Activated B cell treated with CpG ODN at 0.5 μM for 24 hours (primary cell): ENCODE measurements around the gene C1QTNF12. TPM values are rescaled to one million over a fixed set of nuclear protein-coding genes. Genes with fewer than 3 reads are reported as not detected.
"Not testable (repeated sequence)": the region's sequence is repeated elsewhere in the genome, so short reads cannot be mapped to it uniquely, and the experiment has no call there.

Experiments
- ATAC-seq: fragments of 200-7000 bp; cut with Tn5 transposase; one replicate; pipeline ENCODE4 v1.10.0; 2021; ENCODE audit warnings: low read depth, mild to moderate bottlenecking, moderate library complexity
- CTCF ChIA-PET: fragments of 350-600 bp; sonication (Branson Sonifier 250); formaldehyde crosslinking; loops from one replicate; lab custom pipeline; 2021; ENCODE audit warnings: antibody characterized with exemption; lab: Charles Lee
- POLR2A ChIA-PET: fragments of 350-600 bp; sonication (Branson Sonifier 250); formaldehyde crosslinking; loops from one replicate; lab custom pipeline; 2021; ENCODE audit warnings: antibody characterized with exemption; lab: Charles Lee
- DNase-seq: peaks from one replicate; pipeline ENCODE4 v3.0.0; 2022
- H3K27ac Mint-ChIP-seq: one replicate; pipeline ENCODE4 v1.8.0; 2020; ENCODE audit warnings: mixed read lengths
- H3K27me3 Mint-ChIP-seq: one replicate; pipeline ENCODE4 v1.8.0; 2021; ENCODE audit warnings: mixed read lengths
- H3K36me3 Mint-ChIP-seq: one replicate; pipeline ENCODE4 v1.8.0; 2021; ENCODE audit warnings: low read depth, mixed read lengths
- H3K4me1 Mint-ChIP-seq: one replicate; pipeline ENCODE4 v1.8.0; 2021; ENCODE audit warnings: mixed read lengths
- H3K4me3 Mint-ChIP-seq: one replicate; pipeline ENCODE4 v1.8.0; 2020; ENCODE audit warnings: mild to moderate bottlenecking, mixed read lengths
- H3K9me3 Mint-ChIP-seq: one replicate; pipeline ENCODE4 v1.8.0; 2020; ENCODE audit warnings: mixed read lengths
- CTCF ChIP-seq: fragments of 200-600 bp; IDR thresholded peaks from one replicate; pipeline ENCODE4 v1.8.0; 2022; ENCODE audit warnings: antibody characterized with exemption, mild to moderate bottlenecking
- intact Hi-C: fragments of 100-400 bp; cut with micrococcal nuclease; formaldehyde crosslinking; loops from one replicate; pipeline ENCODE4 v1.15.1; 2024
- total RNA-seq: library from RNA; stranded (reverse); gene quantifications from 2 replicates; pipeline ENCODE4 v1.2.3, GENCODE V29; 2022

C1QTNF12 gene
- total RNA-seq, 1 donor from 2014 or later, result 2.5 TPM

- no peak overlapping the region for H3K27ac Mint-ChIP-seq
- POLR2A ChIA-PET, result no interaction called here
These were observed 7.6 kb upstream of the C1QTNF12 start for GRCh38 chr1:1253972-1254666.

GRCh38 chr1:1253314-1253713 is 6.8 kb upstream of the C1QTNF12 start:
- Mint-ChIP-seq H3K27ac (no peak overlapping the region), H3K36me3 (peaks cover 47% of the 10 kb centered on the region), H3K4me1 (peaks cover 19% of the 10 kb centered on the region), H3K4me3 (no peak overlapping the region), H3K27me3 (no peaks in the 10 kb centered on the region), H3K9me3 (no peaks in the 10 kb centered on the region)
- no peak for TF ChIP-seq CTCF
- intact Hi-C loops, result no loop called here
- DNase-seq (no peak), ATAC-seq (no peak)
- ChIA-PET CTCF (interaction anchor here (4.3 kb wide), 1 partner anchor 131 kb away, joined by 102 read pairs; no protein-coding TSS in a partner anchor), POLR2A (no interaction called here)

More at GRCh38 chr1:1253972-1254666, 7.6 kb upstream of the C1QTNF12 start:
- no peak for TF ChIP-seq CTCF
- Mint-ChIP-seq H3K4me3 (no peak overlapping the region), H3K36me3 (peaks cover 51% of the 10 kb centered on the region), H3K9me3 (no peaks in the 10 kb centered on the region), H3K4me1 (peaks cover 19% of the 10 kb centered on the region), H3K27me3 (no peaks in the 10 kb centered on the region)
- CTCF ChIA-PET, result no interaction called here
- ATAC-seq (no peak), DNase-seq (no peak)
- intact Hi-C loops, result no loop called here

- peak overlapping the region; percentile 72 for H3K27ac Mint-ChIP-seq
- intact Hi-C loops, result loop anchor here (1.0 kb wide), 2 partner anchors 129 to 218 kb away; no protein-coding TSS in a partner anchor
- peaks cover 32% of the 10 kb centered on the region for H3K36me3 Mint-ChIP-seq
- DNase-seq, result no peak
- no peak for TF ChIP-seq CTCF
- peak overlapping the region; percentile 64 for H3K4me3 Mint-ChIP-seq
- peak; percentile 76 for ATAC-seq
- CTCF ChIA-PET, result interaction anchor here (1.0 to 4.3 kb wide), 10 partner anchors 10 to 219 kb away, joined by 3 to 102 read pairs (median 4); no protein-coding TSS in a partner anchor
- no peaks in the 10 kb centered on the region for H3K9me3 Mint-ChIP-seq
- H3K4me1 Mint-ChIP-seq, result peaks cover 19% of the 10 kb centered on the region
- H3K27me3 Mint-ChIP-seq, result no peaks in the 10 kb centered on the region
- POLR2A ChIA-PET, result interaction anchor here (0.8 to 2.9 kb wide), 15 partner anchors 21 to 267 kb away, joined by 3 to 33 read pairs (median 4); partner anchors contain the start of genes C1orf159 and UBE2J2
These were observed 4.3 kb upstream of the C1QTNF12 start for GRCh38 chr1:1250786-1251284.

GRCh38 chr1:1248009-1248913 is 1.7 kb upstream of the C1QTNF12 start:
- H3K27ac Mint-ChIP-seq, H3K4me3 Mint-ChIP-seq, POLR2A ChIA-PET, DNase-seq, H3K27me3 Mint-ChIP-seq, H3K9me3 Mint-ChIP-seq, intact Hi-C loops, ATAC-seq: not testable (repeated sequence)
- Mint-ChIP-seq H3K4me1 (peaks cover 19% of the 10 kb centered on the region), H3K36me3 (peaks cover 11% of the 10 kb centered on the region)
- CTCF ChIA-PET, result interaction anchor here (1.0 kb wide), 1 partner anchor 126 kb away, joined by 3 read pairs; no protein-coding TSS in a partner anchor

GRCh38 chr1:1247341-1247913 is 905 bp upstream of the C1QTNF12 start:
- Mint-ChIP-seq H3K9me3 (no peaks in the 10 kb centered on the region), H3K27ac (no peak overlapping the region), H3K27me3 (no peaks in the 10 kb centered on the region), H3K4me1 (peaks cover 19% of the 10 kb centered on the region), H3K4me3 (no peak overlapping the region), H3K36me3 (peaks cover 2% of the 10 kb centered on the region)
- no peak for TF ChIP-seq CTCF
- DNase-seq (no peak), ATAC-seq (no peak)
- intact Hi-C loops, result no loop called here
- POLR2A ChIA-PET, result interaction anchor here (0.6 kb wide), 1 partner anchor 122 kb away, joined by 3 read pairs; no protein-coding TSS in a partner anchor
- CTCF ChIA-PET, result interaction anchor here (1.0 kb wide), 1 partner anchor 125 kb away, joined by 3 read pairs; no protein-coding TSS in a partner anchor
